A549 (cell line): ENCODE measurements around the gene AHNAK2. TPM values are rescaled to one million over a fixed set of nuclear protein-coding genes. Genes with fewer than 3 reads are reported as not detected.

Experiments
- ATAC-seq, 2 experiments: fragments of 200-7000 bp in 1 of 2; fragments of >200 bp in 1 of 2; cut with Nextera tagmentation in 1 of 2; cut with Tn5 transposase in 1 of 2; 3 replicates each; pipeline versions ENCODE4 v1.8.0 to v1.9.1; 2018 to 2020; ENCODE audit warnings: mild to moderate bottlenecking in 1 of 2, moderate library complexity in 1 of 2
- CTCF ChIA-PET: fragments of 300-600 bp; sonication (Branson Sonifier 250); formaldehyde crosslinking; extraction: SDS; loops from one replicate; lab custom pipeline; 2021; ENCODE audit warnings: antibody characterized with exemption, inconsistent platforms; lab: Yijun Ruan, JAX
- POLR2A ChIA-PET: fragments of 350-600 bp; formaldehyde crosslinking; extraction: SDS; loops from one replicate; lab custom pipeline; 2021; ENCODE audit warnings: antibody characterized with exemption, inconsistent platforms; lab: Yijun Ruan, JAX
- DNase-seq, 2 experiments: peaks; one replicate each; pipeline versions ENCODE4 v3.0.0 to v3.0.0-alpha.2; 2011 to 2016; ENCODE audit warnings: low read depth in 1 of 2, low spot score in 1 of 2
- FAIRE-seq: peaks from 2 replicates; lab custom pipeline; 2011; peaks lifted over from hg19 to GRCh38; lab: Jason Lieb, UNC
- H3K27ac ChIP-seq, 2 experiments: fragments of >200 bp; sonication (Bioruptor Twin); formaldehyde crosslinking; 3 replicates each; pipeline ENCODE4 v1.5.1; 2016 to 2017
- H3K4me1 ChIP-seq: fragments of >200 bp; sonication (Bioruptor Twin); formaldehyde crosslinking; 3 replicates; pipeline ENCODE4 v1.6.1; 2016
- H3K4me2 ChIP-seq: fragments of >200 bp; sonication (Bioruptor Twin); formaldehyde crosslinking; 3 replicates; pipeline ENCODE4 v1.6.1; 2016
- H3K4me3 ChIP-seq: fragments of >200 bp; sonication (Bioruptor Twin); formaldehyde crosslinking; 3 replicates; pipeline ENCODE4 v1.5.1; 2016
- H3K9me3 ChIP-seq: fragments of >200 bp; sonication (Bioruptor Twin); formaldehyde crosslinking; 3 replicates; pipeline ENCODE4 v1.6.1; 2016
- BHLHE40 ChIP-seq: IDR thresholded peaks from 2 replicates; pipeline ENCODE4 v1.6.1; 2012; ENCODE audit warnings: low read depth, low read length, inconsistent platforms
- CTCF ChIP-seq: fragments of >200 bp; sonication (Bioruptor Twin); formaldehyde crosslinking; IDR thresholded peaks from 3 replicates; pipeline ENCODE4 v1.5.1; 2016
- E2F6 ChIP-seq: IDR thresholded peaks from 2 replicates; pipeline ENCODE4 v1.6.1; 2012; ENCODE audit warnings: low read depth, borderline replicate concordance
- EP300 ChIP-seq, 2 experiments: fragments of >200 bp; sonication (Bioruptor Twin); formaldehyde crosslinking; IDR thresholded peaks; 2 replicates in 1 of 2; 3 replicates in 1 of 2; pipeline ENCODE4 v1.6.1; 2016 to 2017
- ESRRA ChIP-seq: fragments of 150-350 bp; IDR thresholded peaks from 2 replicates; pipeline ENCODE4 v1.6.1; 2014; ENCODE audit warnings: mild to moderate bottlenecking, low read length, borderline replicate concordance
- FOSB ChIP-seq: fragments of 250-450 bp; sonication (Bioruptor Pico); IDR thresholded peaks from 2 replicates; pipeline ENCODE4 v1.5.0; 2020; ENCODE audit warnings: mild to moderate bottlenecking, moderate library complexity
- GATA3 ChIP-seq: IDR thresholded peaks from 2 replicates; pipeline ENCODE4 v1.6.1; 2012; ENCODE audit warnings: borderline replicate concordance
- HDAC2 ChIP-seq: fragments of 200-600 bp; sonication (generic); IDR thresholded peaks from 2 replicates; pipeline ENCODE4 v1.6.1; 2016
- HOXB13 ChIP-seq: fragments of 250-450 bp; sonication (Bioruptor Pico); IDR thresholded peaks from 2 replicates; pipeline ENCODE4 v1.5.0; 2020; ENCODE audit warnings: low read depth, mild to moderate bottlenecking, moderate library complexity
- HOXB5 ChIP-seq: fragments of 250-450 bp; sonication (Bioruptor Pico); IDR thresholded peaks from 2 replicates; pipeline ENCODE4 v1.5.0; 2020; ENCODE audit warnings: mild to moderate bottlenecking, moderate library complexity
- JUNB ChIP-seq: fragments of >200 bp; sonication (Bioruptor Twin); formaldehyde crosslinking; IDR thresholded peaks from 2 replicates; pipeline ENCODE4 v1.6.1; 2016
- KDM1A ChIP-seq: fragments of 200-600 bp; sonication (generic); IDR thresholded peaks from 2 replicates; pipeline ENCODE4 v1.6.1; 2016; ENCODE audit warnings: low read depth, mild to moderate bottlenecking
- KDM5A ChIP-seq: fragments of 200-600 bp; sonication (generic); IDR thresholded peaks from 2 replicates; pipeline ENCODE4 v1.6.1; 2016; ENCODE audit warnings: antibody characterized with exemption, mild to moderate bottlenecking
- MAX ChIP-seq: IDR thresholded peaks from 2 replicates; pipeline ENCODE4 v1.6.1; 2012
- MAZ ChIP-seq: fragments of 150-350 bp; IDR thresholded peaks from 2 replicates; pipeline ENCODE4 v1.6.1; 2014; ENCODE audit warnings: antibody characterized with exemption, low read depth, low read length, borderline replicate concordance
- NFE2L2 ChIP-seq: fragments of 150-350 bp; conservative IDR thresholded peaks from 2 replicates; pipeline ENCODE4 v1.6.1; 2014; ENCODE audit warnings: low read length
- NPAS2 ChIP-seq: fragments of 250-450 bp; sonication (Bioruptor Pico); IDR thresholded peaks from 2 replicates; pipeline ENCODE4 v1.8.0; 2022; ENCODE audit warnings: mild to moderate bottlenecking, moderate library complexity, borderline replicate concordance
- PBX3 ChIP-seq: IDR thresholded peaks from 2 replicates; pipeline ENCODE4 v1.6.1; 2012
- POLR2A ChIP-seq: IDR thresholded peaks from 2 replicates; pipeline ENCODE4 v1.6.1; 2012; ENCODE audit warnings: mild to moderate bottlenecking, low read length
- POLR2AphosphoS2 ChIP-seq: conservative IDR thresholded peaks from 2 replicates; pipeline ENCODE4 v1.6.1; 2012; ENCODE audit warnings: low read length, improper control_type of control experiment, inconsistent platforms
- RAD21 ChIP-seq, 2 experiments: fragments of >200 bp in 1 of 2; sonication (Bioruptor Twin) in 1 of 2; formaldehyde crosslinking in 1 of 2; IDR thresholded peaks in 1 of 2; conservative IDR thresholded peaks in 1 of 2; 2 replicates in 1 of 2; 3 replicates in 1 of 2; pipeline ENCODE4 v1.6.1; 2012 to 2018; ENCODE audit warnings: inconsistent platforms in 1 of 2
- RARB ChIP-seq: fragments of 250-450 bp; sonication (Bioruptor Pico); IDR thresholded peaks from 2 replicates; pipeline ENCODE4 v1.8.0; 2021; ENCODE audit warnings: mild to moderate bottlenecking, moderate library complexity
- RFX5 ChIP-seq: fragments of 450-650 bp; IDR thresholded peaks from 2 replicates; pipeline ENCODE4 v1.7.1; 2014; ENCODE audit warnings: antibody characterized with exemption, mild to moderate bottlenecking, moderate library complexity
- TFCP2L1 ChIP-seq: fragments of 250-450 bp; sonication (Bioruptor Pico); IDR thresholded peaks from 2 replicates; pipeline ENCODE4 v1.5.0; 2021; ENCODE audit warnings: mild to moderate bottlenecking
- ZFP36 ChIP-seq: fragments of 450-650 bp; IDR thresholded peaks from 2 replicates; pipeline ENCODE4 v1.6.1; 2014; ENCODE audit warnings: borderline replicate concordance; ENCODE audit not compliant: partially characterized antibody
- WGBS: methylation state at CpG from one replicate; pipeline ENCODE4 v1.1.6; 2017; ENCODE audit errors: missing lambda C conversion rate; 5-methylcytosine and 5-hydroxymethylcytosine counted together
- polyA plus RNA-seq, 4 experiments: library from polyadenylated mRNA; depleted of rRNA in 3 of 4; stranded (reverse); fragments of >200 nt; fragmentation: RNase III in 1 of 4; extraction: RNeasy Plus Mini Kit Qiagen cat#74134 plus additional on column Dnase treatment in 1 of 4; gene quantifications; 2 replicates in 3 of 4; 3 replicates in 1 of 4; pipeline ENCODE4 v1.2.3, GENCODE V29; 2011 to 2017
- TF ChIP-seq, protein P1 (sequence below): fragments of 150-350 bp; IDR thresholded peaks from 2 replicates; pipeline ENCODE4 v1.6.1; 2014; ENCODE audit warnings: low read depth, mild to moderate bottlenecking, low read length

AHNAK2 gene
- polyA plus RNA-seq, 2 of the 4 experiments (the other 2 are of a cell fraction), result 43.3 to 43.7 TPM

DNA sequence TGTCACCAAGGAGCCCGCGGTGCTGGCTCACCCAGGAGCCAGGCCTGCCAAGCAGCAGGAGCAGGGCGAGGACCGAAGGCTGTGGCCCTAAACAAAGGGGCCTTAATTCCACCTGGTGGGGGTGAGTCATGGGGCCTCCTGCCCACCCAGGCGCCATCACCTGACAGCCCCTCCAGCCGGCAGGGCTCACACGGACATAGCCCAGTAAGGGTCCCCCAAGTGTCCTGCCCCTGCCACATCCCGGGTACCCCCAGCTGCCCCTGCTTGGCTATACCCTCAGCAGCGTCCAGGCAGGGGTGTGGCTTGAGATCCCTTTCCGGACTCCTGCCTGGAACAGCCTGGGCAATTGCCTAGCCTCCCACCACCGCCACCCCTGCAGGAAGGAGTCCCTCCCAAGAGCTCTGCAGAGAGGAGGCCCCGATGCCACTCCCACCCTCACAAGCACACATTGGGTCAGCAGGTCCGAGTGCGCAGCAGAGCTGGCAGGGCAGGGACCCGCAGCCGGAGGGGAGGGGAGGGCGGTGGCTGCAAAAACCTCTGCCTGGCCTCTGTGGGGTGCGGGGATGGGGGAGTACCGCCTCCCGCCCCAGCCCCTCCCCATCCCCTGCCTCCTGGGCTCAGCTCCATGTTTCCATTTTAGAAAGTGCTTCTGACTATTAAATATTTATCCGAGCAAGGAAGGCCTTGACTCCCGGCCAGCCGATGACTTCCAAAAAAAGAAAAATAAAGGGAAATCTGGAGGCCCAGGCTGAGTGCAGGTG lies 4.6 kb downstream of the AHNAK2 start (continued):
- TF ChIP-seq RAD21 (conservative IDR thresholded peaks at IDR 0.05 in 1 of 2, IDR thresholded peaks at IDR 0.05 in 1 of 2), result no peak; a peak in 1 of 5 replicates
- no peak for TF ChIP-seq KDM1A
- TF ChIP-seq NPAS2 (CRISPR knock-in tag), result no peak
- no peak for TF ChIP-seq NFE2L2
- no peak for TF ChIP-seq RARB (CRISPR knock-in tag)
- TF ChIP-seq CTCF, result no peak
- TF ChIP-seq MAZ, result no peak
- TF ChIP-seq ESRRA, result no peak
- no peak for TF ChIP-seq TFCP2L1 (CRISPR knock-in tag)
- TF ChIP-seq, protein P1, sequence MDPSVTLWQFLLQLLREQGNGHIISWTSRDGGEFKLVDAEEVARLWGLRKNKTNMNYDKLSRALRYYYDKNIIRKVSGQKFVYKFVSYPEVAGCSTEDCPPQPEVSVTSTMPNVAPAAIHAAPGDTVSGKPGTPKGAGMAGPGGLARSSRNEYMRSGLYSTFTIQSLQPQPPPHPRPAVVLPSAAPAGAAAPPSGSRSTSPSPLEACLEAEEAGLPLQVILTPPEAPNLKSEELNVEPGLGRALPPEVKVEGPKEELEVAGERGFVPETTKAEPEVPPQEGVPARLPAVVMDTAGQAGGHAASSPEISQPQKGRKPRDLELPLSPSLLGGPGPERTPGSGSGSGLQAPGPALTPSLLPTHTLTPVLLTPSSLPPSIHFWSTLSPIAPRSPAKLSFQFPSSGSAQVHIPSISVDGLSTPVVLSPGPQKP, result no peak
- no peak for TF ChIP-seq FOSB (CRISPR knock-in tag)
- TF ChIP-seq KDM5A, result no peak
- no peak for TF ChIP-seq POLR2AphosphoS2
- no peak for TF ChIP-seq RFX5
- TF ChIP-seq MAX, result peak; percentile 91; the same call in 1 of the 2 replicates
- TF ChIP-seq JUNB, result peak; percentile 86
- no peak for TF ChIP-seq HDAC2
- no peak for TF ChIP-seq PBX3
- peak in 1 of 2 experiments; percentile 75; a peak in 2 of 5 replicates for TF ChIP-seq EP300 (IDR thresholded peaks at IDR 0.05)
- no peak for TF ChIP-seq BHLHE40

DNA sequence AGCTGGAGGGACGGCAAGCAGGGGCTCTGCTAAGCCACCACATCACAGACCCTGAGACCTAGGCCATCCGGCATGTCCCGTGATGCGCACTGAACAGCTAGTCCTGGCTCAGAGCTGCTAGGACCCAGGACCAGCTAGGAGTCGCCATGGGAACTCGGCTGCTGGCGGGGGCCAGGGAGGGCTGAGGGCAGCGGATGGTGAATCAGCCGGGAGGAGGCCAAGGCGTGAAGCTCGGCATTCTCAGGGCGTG lies 5.1 kb downstream of the AHNAK2 start:
- TF ChIP-seq PBX3 (peak; percentile 72), HOXB5 (CRISPR knock-in tag) (0 out of 2 replicates have a peak, but pooled peaks have one; percentile 14), GATA3 (0 out of 2 replicates have a peak, but pooled peaks have one; percentile 74), ZFP36 (no peak), EP300 (IDR thresholded peaks at IDR 0.05) (0 out of 5 replicates have a peak, but pooled peaks of 1 of the 2 experiments have one; percentile 22), POLR2A (peak; percentile 38; the same call in 1 of the 2 replicates), RARB (CRISPR knock-in tag) (peak; percentile 32; the same call in 1 of the 2 replicates), E2F6 (peak; percentile 91), FOSB (CRISPR knock-in tag) (0 out of 2 replicates have a peak, but pooled peaks have one; percentile 58), HOXB13 (CRISPR knock-in tag) (no peak)
- peak in 1 of 2 experiments; percentile 44; a peak in 2 of 6 replicates for ATAC-seq
- no peaks in the 10 kb centered on the region for H3K9me3 ChIP-seq
- peak; percentile 97 for FAIRE-seq
- DNase-seq, result peak in 1 of 2 experiments; percentile 85
- H3K27ac ChIP-seq, result peak overlapping the region; percentile 97 to 99
- ChIA-PET CTCF (interaction anchor here (0.9 to 6.6 kb wide), 17 partner anchors 9 to 205 kb away, joined by 3 to 235 read pairs (median 13); partner anchors contain the start of gene CDCA4), POLR2A (interaction anchor here (0.8 to 3.8 kb wide), 8 partner anchors 12 to 118 kb away, joined by 4 to 76 read pairs (median 8); partner anchors contain the start of genes CDCA4 and CLBA1)
- H3K4me3 ChIP-seq, result peak overlapping the region; percentile 11; the same call in 1 of the 3 replicates
- WGBS, result 0% methylated on average over 4 of the region's 12 CpGs
- H3K4me1 ChIP-seq, result peaks cover 85% of the 10 kb centered on the region
- H3K4me2 ChIP-seq, result peak overlapping the region; percentile 97
